ENCODE results near the gene RWDD1. TPM values are rescaled to one million over a fixed set of nuclear protein-coding genes. Genes with fewer than 3 reads are reported as not detected.

RWDD1 gene
- total RNA-seq, 1 experiment from 2014 or later = 65.3 TPM

- no peak for DNase-seq
- Histone ChIP-seq H3K9ac (ENCODE audit: low read length) (no peak overlapping the region), H3K27me3 (ENCODE audit: low read length) (no peaks in the 10 kb centered on the region), H3K9me3 (ENCODE audit: low read length) (no peaks in the 10 kb centered on the region), H4K20me1 (ENCODE audit: insufficient read depth, low read depth, low read length) (no peaks in the 10 kb centered on the region), H3K36me3 (ENCODE audit: insufficient read depth, low read length) (no peaks in the 10 kb centered on the region), H3K4me3 (ENCODE audit: low read length) (no peak overlapping the region), H2AFZ (ENCODE audit: low read length) (no peak overlapping the region), H3K27ac (ENCODE audit: low read length) (no peak overlapping the region), H3K4me2 (ENCODE audit: low read depth, low read length, poor library complexity, severe bottlenecking) (no peak overlapping the region), H3K4me1 (ENCODE audit: low read length) (no peaks in the 10 kb centered on the region), H3K79me2 (ENCODE audit: low read length) (no peaks in the 10 kb centered on the region), H3K9me2 (replicated peaks; ENCODE audit: insufficient read depth, low read length) (no peaks in the 10 kb centered on the region)
Observed at GRCh38 chr6:116550796-116551195, 20.5 kb upstream of the RWDD1 start.

DNA sequence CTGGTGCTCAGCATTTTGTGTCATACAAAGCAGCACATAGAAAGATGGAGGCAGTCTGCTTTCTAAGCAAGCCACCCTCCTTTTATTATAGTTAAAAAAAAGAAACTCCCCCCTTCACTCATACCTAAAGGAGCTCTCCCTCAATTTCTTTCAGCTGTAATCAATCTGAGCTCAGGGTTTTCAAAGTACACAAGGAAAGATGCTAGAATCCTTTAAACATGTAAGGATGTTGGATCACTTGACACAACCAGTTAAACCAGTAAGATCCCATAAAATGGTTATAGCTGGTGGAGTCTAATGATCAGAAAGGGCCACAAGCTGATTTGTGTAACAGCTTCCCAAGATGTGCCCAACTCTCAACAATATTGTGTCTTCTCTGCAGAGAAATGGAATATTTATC, 17.9 kb upstream of the RWDD1 start, which contains the start of gene CALHM4:
Gene CALHM4, plus strand, starts transcription at position 301 of the 400 bp plus-strand sequence. Its CDS starts 43 bp downstream, at position 344.
- H3K4me3 ChIP-seq (ENCODE audit: low read length) = no peak within 1 kb of the TSS
- no peaks in the 10 kb centered on the region for H3K9me2 ChIP-seq (replicated peaks; ENCODE audit: insufficient read depth, low read length)
- H3K9ac ChIP-seq (ENCODE audit: low read length) = no peak within 1 kb of the TSS
- no peaks in the 10 kb centered on the region for H3K27me3 ChIP-seq (ENCODE audit: low read length)
- no peaks in the 10 kb centered on the region for H3K36me3 ChIP-seq (ENCODE audit: insufficient read depth, low read length)
- no peak within 1 kb of the TSS for H2AFZ ChIP-seq (ENCODE audit: low read length)
- no peak for DNase-seq
- H3K9me3 ChIP-seq (ENCODE audit: low read length) = no peaks in the 10 kb centered on the region
- no peak within 1 kb of the TSS for H3K27ac ChIP-seq (ENCODE audit: low read length)
- H4K20me1 ChIP-seq (ENCODE audit: insufficient read depth, low read depth, low read length) = no peaks in the 10 kb centered on the region
- H3K79me2 ChIP-seq (ENCODE audit: low read length) = no peaks in the 10 kb centered on the region
- H3K4me1 ChIP-seq (ENCODE audit: low read length) = no peaks in the 10 kb centered on the region
- no peak within 1 kb of the TSS for H3K4me2 ChIP-seq (ENCODE audit: low read depth, low read length, poor library complexity, severe bottlenecking)

- Histone ChIP-seq H3K36me3 (ENCODE audit: insufficient read depth, low read length) (no peaks in the 10 kb centered on the region), H3K9me3 (ENCODE audit: low read length) (no peaks in the 10 kb centered on the region), H3K4me3 (ENCODE audit: low read length) (no peak overlapping the region), H3K4me1 (ENCODE audit: low read length) (no peaks in the 10 kb centered on the region), H3K9ac (ENCODE audit: low read length) (no peak overlapping the region), H3K27ac (ENCODE audit: low read length) (no peak overlapping the region), H2AFZ (ENCODE audit: low read length) (no peak overlapping the region), H3K4me2 (ENCODE audit: low read depth, low read length, poor library complexity, severe bottlenecking) (no peak overlapping the region), H3K27me3 (ENCODE audit: low read length) (no peaks in the 10 kb centered on the region), H3K9me2 (replicated peaks; ENCODE audit: insufficient read depth, low read length) (no peaks in the 10 kb centered on the region), H4K20me1 (ENCODE audit: insufficient read depth, low read depth, low read length) (no peaks in the 10 kb centered on the region), H3K79me2 (ENCODE audit: low read length) (no peaks in the 10 kb centered on the region)
- no peak for DNase-seq
Observed at GRCh38 chr6:116556065-116556464, 15.2 kb upstream of the RWDD1 start.

GRCh38 chr6:116556814-116557415, 14.4 kb upstream of the RWDD1 start:
- H3K9me2 ChIP-seq (replicated peaks; ENCODE audit: insufficient read depth, low read length) = no peaks in the 10 kb centered on the region

GRCh38 chr6:116557893-116558292, 13.4 kb upstream of the RWDD1 start:
- Histone ChIP-seq H3K9ac (ENCODE audit: low read length) (no peak overlapping the region), H3K27ac (ENCODE audit: low read length) (no peak overlapping the region), H3K9me2 (replicated peaks; ENCODE audit: insufficient read depth, low read length) (no peaks in the 10 kb centered on the region), H3K79me2 (ENCODE audit: low read length) (no peaks in the 10 kb centered on the region), H3K4me3 (ENCODE audit: low read length) (no peak overlapping the region), H3K27me3 (ENCODE audit: low read length) (no peaks in the 10 kb centered on the region), H3K36me3 (ENCODE audit: insufficient read depth, low read length) (no peaks in the 10 kb centered on the region), H3K4me2 (ENCODE audit: low read depth, low read length, poor library complexity, severe bottlenecking) (no peak overlapping the region), H4K20me1 (ENCODE audit: insufficient read depth, low read depth, low read length) (no peaks in the 10 kb centered on the region), H2AFZ (ENCODE audit: low read length) (no peak overlapping the region), H3K4me1 (ENCODE audit: low read length) (no peaks in the 10 kb centered on the region), H3K9me3 (ENCODE audit: low read length) (no peaks in the 10 kb centered on the region)
- no peak for DNase-seq

More at GRCh38 chr6:116556814-116557415, 14.4 kb upstream of the RWDD1 start:
- H3K4me3 ChIP-seq (ENCODE audit: low read length) = no peak overlapping the region
- no peak overlapping the region for H2AFZ ChIP-seq (ENCODE audit: low read length)
- no peaks in the 10 kb centered on the region for H3K4me1 ChIP-seq (ENCODE audit: low read length)
- no peaks in the 10 kb centered on the region for H3K79me2 ChIP-seq (ENCODE audit: low read length)
- H3K27ac ChIP-seq (ENCODE audit: low read length) = no peak overlapping the region
- no peak overlapping the region for H3K9ac ChIP-seq (ENCODE audit: low read length)
- H4K20me1 ChIP-seq (ENCODE audit: insufficient read depth, low read depth, low read length) = no peaks in the 10 kb centered on the region
- no peak for DNase-seq
- no peaks in the 10 kb centered on the region for H3K27me3 ChIP-seq (ENCODE audit: low read length)
- no peak overlapping the region for H3K4me2 ChIP-seq (ENCODE audit: low read depth, low read length, poor library complexity, severe bottlenecking)
- no peaks in the 10 kb centered on the region for H3K9me3 ChIP-seq (ENCODE audit: low read length)
- no peaks in the 10 kb centered on the region for H3K36me3 ChIP-seq (ENCODE audit: insufficient read depth, low read length)

GRCh38 chr6:116560130-116560529, 11.2 kb upstream of the RWDD1 start:
- Histone ChIP-seq H3K9me2 (replicated peaks; ENCODE audit: insufficient read depth, low read length) (no peaks in the 10 kb centered on the region), H3K27me3 (ENCODE audit: low read length) (no peaks in the 10 kb centered on the region), H3K4me2 (ENCODE audit: low read depth, low read length, poor library complexity, severe bottlenecking) (no peak overlapping the region), H3K9me3 (ENCODE audit: low read length) (no peaks in the 10 kb centered on the region), H3K4me3 (ENCODE audit: low read length) (no peak overlapping the region), H3K9ac (ENCODE audit: low read length) (no peak overlapping the region), H3K79me2 (ENCODE audit: low read length) (no peaks in the 10 kb centered on the region), H3K27ac (ENCODE audit: low read length) (no peak overlapping the region), H3K4me1 (ENCODE audit: low read length) (no peaks in the 10 kb centered on the region), H3K36me3 (ENCODE audit: insufficient read depth, low read length) (no peaks in the 10 kb centered on the region), H2AFZ (ENCODE audit: low read length) (no peak overlapping the region), H4K20me1 (ENCODE audit: insufficient read depth, low read depth, low read length) (no peaks in the 10 kb centered on the region)
- DNase-seq = no peak

DNA sequence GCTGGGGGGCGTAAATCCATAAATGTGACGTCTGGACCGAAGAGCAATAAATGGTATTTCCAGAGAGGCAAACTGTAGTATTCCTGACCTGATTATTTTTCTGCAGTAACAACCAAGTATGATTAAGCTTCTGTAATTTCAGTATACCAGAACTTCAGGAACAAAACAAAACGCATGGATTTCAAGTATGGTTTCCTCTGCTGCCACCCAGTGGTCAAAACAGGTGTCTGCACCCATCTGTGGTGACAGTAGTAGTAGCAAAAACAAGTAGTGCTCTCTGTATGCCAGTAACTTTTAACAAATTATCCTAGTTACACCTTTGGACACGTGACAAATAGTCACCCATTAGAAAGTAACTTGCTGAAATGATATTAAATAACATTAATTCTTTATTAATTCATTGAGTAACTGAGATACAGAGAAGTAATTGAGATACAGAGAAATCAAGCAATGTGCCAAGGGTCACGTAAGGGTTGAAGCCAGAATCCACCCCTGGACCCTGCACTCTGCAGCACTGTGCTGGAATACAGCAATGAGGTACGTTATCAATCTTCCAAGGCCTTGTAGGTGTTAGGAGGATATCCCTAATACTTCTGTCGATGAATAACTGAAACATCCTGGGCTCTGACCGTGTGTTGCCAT, 9.8 kb upstream of the RWDD1 start:
- Histone ChIP-seq H3K4me3 (ENCODE audit: low read length) (no peak overlapping the region), H2AFZ (ENCODE audit: low read length) (no peak overlapping the region), H4K20me1 (ENCODE audit: insufficient read depth, low read depth, low read length) (no peaks in the 10 kb centered on the region), H3K79me2 (ENCODE audit: low read length) (no peaks in the 10 kb centered on the region), H3K9ac (ENCODE audit: low read length) (no peak overlapping the region), H3K4me1 (ENCODE audit: low read length) (no peaks in the 10 kb centered on the region), H3K9me3 (ENCODE audit: low read length) (no peaks in the 10 kb centered on the region), H3K4me2 (ENCODE audit: low read depth, low read length, poor library complexity, severe bottlenecking) (no peak overlapping the region), H3K27ac (ENCODE audit: low read length) (no peak overlapping the region), H3K27me3 (ENCODE audit: low read length) (no peaks in the 10 kb centered on the region), H3K9me2 (replicated peaks; ENCODE audit: insufficient read depth, low read length) (no peaks in the 10 kb centered on the region), H3K36me3 (ENCODE audit: insufficient read depth, low read length) (no peaks in the 10 kb centered on the region)
- peak; percentile 86 for DNase-seq

- Histone ChIP-seq H3K36me3 (ENCODE audit: insufficient read depth, low read length) (no peaks in the 10 kb centered on the region), H3K4me2 (ENCODE audit: low read depth, low read length, poor library complexity, severe bottlenecking) (no peak overlapping the region), H3K27me3 (ENCODE audit: low read length) (no peaks in the 10 kb centered on the region), H3K4me3 (ENCODE audit: low read length) (no peak overlapping the region), H3K9me2 (replicated peaks; ENCODE audit: insufficient read depth, low read length) (no peaks in the 10 kb centered on the region), H3K9me3 (ENCODE audit: low read length) (no peaks in the 10 kb centered on the region), H3K27ac (ENCODE audit: low read length) (no peak overlapping the region), H3K9ac (ENCODE audit: low read length) (no peak overlapping the region), H2AFZ (ENCODE audit: low read length) (no peak overlapping the region), H3K79me2 (ENCODE audit: low read length) (no peaks in the 10 kb centered on the region), H4K20me1 (ENCODE audit: insufficient read depth, low read depth, low read length) (no peaks in the 10 kb centered on the region), H3K4me1 (ENCODE audit: low read length) (no peaks in the 10 kb centered on the region)
- DNase-seq = no peak
Observed at GRCh38 chr6:116562019-116562403, 9.3 kb upstream of the RWDD1 start.
